HG03103 (cell line): Measurements from ENCODE around the gene TUBE1.
"Not testable (repeated sequence)": the region's sequence is repeated elsewhere in the genome, so short reads cannot be mapped to it uniquely, and the experiment has no call there.

Experiments
- ATAC-seq: cut with Tn5 transposase; IDR thresholded peaks from one replicate; pipeline ENCODE4 v1.9.1; 2021; ENCODE audit warnings: low read depth; ENCODE audit not compliant: unreplicated experiment

The TUBE1 gene

GRCh38 chr6:112087136-112087911, at the start of gene TUBE1, which contains the start of gene FAM229B:
TSS of gene TUBE1 (minus strand) at chr6:112087482. CDS start at chr6:112087434, 48 bp downstream.
TSS of gene FAM229B (plus strand) at chr6:112087591. CDS start at chr6:112099284, 11,693 bp downstream.
- ATAC-seq, result peak; percentile 97

GRCh38 chr6:112130878-112131277, 43.6 kb upstream of the TUBE1 start:
- ATAC-seq, result no peak

GRCh38 chr6:112128208-112128607, 40.9 kb upstream of the TUBE1 start:
- ATAC-seq, result no peak

- no peak for ATAC-seq
Observed at GRCh38 chr6:112123982-112124381, 36.7 kb upstream of the TUBE1 start.

GRCh38 chr6:112122756-112123155, 35.5 kb upstream of the TUBE1 start:
- ATAC-seq, result no peak

GRCh38 chr6:112118034-112118433, 30.8 kb upstream of the TUBE1 start:
- ATAC-seq, result no peak

- no peak for ATAC-seq
Observed at GRCh38 chr6:112117554-112117953, 30.3 kb upstream of the TUBE1 start.

- no peak for ATAC-seq
Observed at GRCh38 chr6:112116221-112116620, 28.9 kb upstream of the TUBE1 start.

- ATAC-seq, result no peak
Observed at GRCh38 chr6:112114577-112115223, 27.4 kb upstream of the TUBE1 start.

- ATAC-seq, result no peak
Observed at GRCh38 chr6:112113918-112114317, 26.6 kb upstream of the TUBE1 start.

GRCh38 chr6:112113431-112113830, 26.1 kb upstream of the TUBE1 start:
- no peak for ATAC-seq

- no peak for ATAC-seq
Observed at GRCh38 chr6:112109262-112109661, 22.0 kb upstream of the TUBE1 start.

- no peak for ATAC-seq
Observed at GRCh38 chr6:112106562-112106961, 19.3 kb upstream of the TUBE1 start.

GRCh38 chr6:112106026-112106425, 18.7 kb upstream of the TUBE1 start:
- ATAC-seq, result not testable (repeated sequence)

- ATAC-seq, result no peak
Observed at GRCh38 chr6:112100561-112100960, 13.3 kb upstream of the TUBE1 start.

- ATAC-seq, result no peak
Observed at GRCh38 chr6:112096901-112097300, 9.6 kb upstream of the TUBE1 start.

- ATAC-seq, result no peak
Observed at GRCh38 chr6:112087916-112088315, 634 bp upstream of the TUBE1 start.

- peak; percentile 15 for ATAC-seq
Observed at GRCh38 chr6:112086744-112087135, 542 bp downstream of the TUBE1 start.

- no peak for ATAC-seq
Observed at GRCh38 chr6:112085286-112086065, 1.8 kb downstream of the TUBE1 start.

GRCh38 chr6:112081569-112081968, 5.7 kb downstream of the TUBE1 start:
- no peak for ATAC-seq

GRCh38 chr6:112066606-112067005, 20.7 kb downstream of the TUBE1 start:
- no peak for ATAC-seq
